ENCODE data around the gene TIGD4.

- TF ChIP-seq CTCF (IDR thresholded peaks at IDR 0.05; ENCODE audit: low read depth, low read length), result no peak
- no peak for TF ChIP-seq EZH2phosphoT487 (IDR thresholded peaks at IDR 0.05; ENCODE audit: low read depth)
These were observed 24.0 kb upstream of the TIGD4 start for GRCh38 chr4:152803541-152803940.

Measured in OCI-LY3 (cell line).